K562 (cell line): Measurements from ENCODE around the gene TMEM135. TPM values are rescaled to one million over a fixed set of nuclear protein-coding genes. Genes with fewer than 3 reads are reported as not detected.
A peak's percentile ranks its signal among the peaks of the same experiment; 100 is the strongest.
"Not testable (repeated sequence)": the region's sequence is repeated elsewhere in the genome, so short reads cannot be mapped to it uniquely, and the experiment has no call there.

ENCODE experiments used
- ATAC-seq: fragments of 200-7000 bp; cut with Tn5 transposase; 3 replicates; pipeline ENCODE4 v1.9.1; 2020; ENCODE audit warnings: moderate library complexity
- BruUV-seq: library from RNA; stranded (reverse); fragments of 400-500 nt; replicated peaks from 2 replicates; lab custom pipeline; 2021; lab: Mats Ljungman, UMichigan
- CTCF ChIA-PET: fragments of 300-600 bp; formaldehyde crosslinking; extraction: SDS; loops from one replicate; lab custom pipeline; 2021; ENCODE audit warnings: low intra/inter-chr PET ratio; lab: Yijun Ruan, JAX
- POLR2A ChIA-PET: fragments of 300-600, 350-650 bp; sonication (Branson Sonifier 250); formaldehyde crosslinking; extraction: SDS; loops from one replicate; lab custom pipeline; 2021; ENCODE audit warnings: antibody characterized with exemption, inconsistent platforms; lab: Yijun Ruan, JAX
- DNase-seq, 4 experiments: peaks; one replicate each; pipeline versions ENCODE4 v3.0.0 to v3.0.0-alpha.2; 2011 to 2018; ENCODE audit warnings: low spot score in 3 of 4, mixed read lengths in 3 of 4; ENCODE audit errors: extremely low read depth in 1 of 4
- FAIRE-seq: peaks from 2 replicates; lab custom pipeline; 2011; peaks lifted over from hg19 to GRCh38; lab: Jason Lieb, UNC
- H2AFZ ChIP-seq: 2 replicates; pipeline ENCODE4 v1.6.0; 2011; ENCODE audit warnings: low read depth, low read length, control low read depth, inconsistent platforms
- H3K27ac ChIP-seq: fragments of 200-600 bp; 3 replicates; pipeline ENCODE4 v1.8.0; 2011; ENCODE audit warnings: low read depth, mild to moderate bottlenecking, control low read depth, inconsistent platforms, low read length, moderate library complexity, mixed read lengths; ENCODE audit errors: extremely low read depth
- H3K27me3 ChIP-seq, 2 experiments: fragments of 300-600 bp in 1 of 2; 2 replicates in 1 of 2; 3 replicates in 1 of 2; pipeline versions ENCODE4 v1.6.0 to v1.8.0; 2011; ENCODE audit warnings: inconsistent platforms in 2 of 2, low read length in 2 of 2, mild to moderate bottlenecking in 1 of 2, mixed read lengths in 1 of 2, moderate library complexity in 1 of 2; ENCODE audit not compliant: control insufficient read depth in 2 of 2, insufficient read depth in 2 of 2
- H3K36me3 ChIP-seq: fragments of 300-600 bp; 3 replicates; pipeline ENCODE4 v1.8.0; 2011; ENCODE audit warnings: mild to moderate bottlenecking, low read length, inconsistent platforms; ENCODE audit not compliant: control insufficient read depth, insufficient read depth
- H3K4me1 ChIP-seq, 2 experiments: fragments of 200-600 bp in 1 of 2; replicated peaks in 1 of 2; 2 replicates in 1 of 2; 3 replicates in 1 of 2; pipeline versions ENCODE4 v1.5.1 to v1.8.0; 2011; ENCODE audit warnings: inconsistent platforms in 2 of 2, low read length in 2 of 2, mild to moderate bottlenecking in 1 of 2, mixed read lengths in 1 of 2, moderate library complexity in 1 of 2; ENCODE audit not compliant: control insufficient read depth in 2 of 2, insufficient read depth in 2 of 2
- H3K4me2 ChIP-seq: 2 replicates; pipeline ENCODE4 v1.6.1; 2011; ENCODE audit warnings: low read length, control low read depth, inconsistent platforms, mixed read lengths; ENCODE audit not compliant: insufficient read depth
- H3K4me3 ChIP-seq: fragments of 200-600 bp; sonication (generic), shearing (Covaris generic); 2 replicates; pipeline ENCODE4 v1.5.1; 2016; ENCODE audit warnings: control low read depth, inconsistent platforms
- H3K79me2 ChIP-seq: fragments of 200-600 bp; 3 replicates; pipeline ENCODE4 v1.8.0; 2011; ENCODE audit warnings: low read length, inconsistent platforms; ENCODE audit not compliant: control insufficient read depth, insufficient read depth
- H3K9ac ChIP-seq, 2 experiments: 2 replicates each; pipeline versions ENCODE4 v1.6.0 to v1.6.1; 2011; ENCODE audit warnings: low read depth in 2 of 2, low read length in 2 of 2, control low read depth in 1 of 2, inconsistent platforms in 1 of 2, mild to moderate bottlenecking in 1 of 2, mixed read lengths in 1 of 2; ENCODE audit not compliant: insufficient read depth in 1 of 2
- H3K9me1 ChIP-seq: one replicate; pipeline ENCODE4 v1.6.0; 2011; ENCODE audit warnings: inconsistent platforms, mild to moderate bottlenecking, low read length, moderate library complexity; ENCODE audit not compliant: control insufficient read depth, insufficient read depth
- H3K9me3 ChIP-seq: replicated peaks from 2 replicates; pipeline ENCODE4 v1.5.1; 2011; ENCODE audit warnings: low read depth, low read length, inconsistent platforms; ENCODE audit not compliant: control insufficient read depth, insufficient read depth
- H4K20me1 ChIP-seq: replicated peaks from 2 replicates; pipeline ENCODE4 v1.6.1; 2011; ENCODE audit warnings: low read length, inconsistent platforms, mixed read lengths; ENCODE audit not compliant: control insufficient read depth, insufficient read depth
- CC2D1A ChIP-seq: fragments of 450-650 bp; IDR thresholded peaks from 2 replicates; pipeline ENCODE4 v1.6.1; 2017; ENCODE audit warnings: mild to moderate bottlenecking
- ZBTB33 ChIP-seq: sonication (generic); formaldehyde crosslinking; IDR thresholded peaks from 2 replicates; pipeline ENCODE4 v1.8.1; 2023; ENCODE audit warnings: mild to moderate bottlenecking, missing genetic modification reagents
- WGBS: fragments of 100-300 bp; shearing (Covaris generic); methylation state at CpG from one replicate; pipeline ENCODE4 v1.1.6; 2016; ENCODE audit warnings: low coverage, mixed read lengths; ENCODE audit not compliant: insufficient coverage; ENCODE audit errors: missing lambda C conversion rate; 5-methylcytosine and 5-hydroxymethylcytosine counted together
- in situ Hi-C: fragments of 300-500 bp; cut with MboI; formaldehyde crosslinking; loops from 4 replicates; pipeline ENCODE4 v1.15.0; 2018; ENCODE audit warnings: inconsistent platforms, mixed read lengths
- intact Hi-C: fragments of 100-400 bp; cut with micrococcal nuclease; formaldehyde crosslinking; loops from 2 replicates; pipeline ENCODE4 v1.14.2; 2022
- polyA plus RNA-seq, 8 experiments: library from polyadenylated mRNA; depleted of rRNA in 4 of 8; stranded (reverse) in 5 of 8; unstranded in 3 of 8; fragments of >200 nt; fragmentation: Nextera tagmentation in 2 of 8; fragmentation: Illumina TruSeq in 1 of 8; extraction: Ambion mirVana in 2 of 8; extraction: Trizol in 1 of 8; gene quantifications; 2 replicates each; pipeline versions ENCODE4 v1.2.1 to v1.2.3, GENCODE V29; 2011 to 2014; ENCODE audit warnings: inconsistent platforms in 1 of 8, missing spikeins in 1 of 8
- total RNA-seq, 7 experiments: library from RNA; depleted of rRNA in 6 of 7; stranded (reverse); fragments of >200 nt in 6 of 7; fragmentation: Illumina TruSeq in 2 of 7; extraction: Trizol in 2 of 7; gene quantifications; 2 replicates each; pipeline versions ENCODE4 v1.2.1 to v1.2.3, GENCODE V29; 2011 to 2021; ENCODE audit warnings: low replicate concordance in 1 of 7
- TF ChIP-seq, protein P1 (sequence below): fragments of 450-650 bp; IDR thresholded peaks from 2 replicates; pipeline ENCODE4 v1.6.1; 2016; ENCODE audit warnings: mild to moderate bottlenecking

The TMEM135 gene
- total and polyA plus RNA-seq, 9 of the 15 experiments (the other 6 are each of a cell fraction or from before 2014, with no cell fraction given): 17.3 to 53.6 (median 24.9) TPM

DNA sequence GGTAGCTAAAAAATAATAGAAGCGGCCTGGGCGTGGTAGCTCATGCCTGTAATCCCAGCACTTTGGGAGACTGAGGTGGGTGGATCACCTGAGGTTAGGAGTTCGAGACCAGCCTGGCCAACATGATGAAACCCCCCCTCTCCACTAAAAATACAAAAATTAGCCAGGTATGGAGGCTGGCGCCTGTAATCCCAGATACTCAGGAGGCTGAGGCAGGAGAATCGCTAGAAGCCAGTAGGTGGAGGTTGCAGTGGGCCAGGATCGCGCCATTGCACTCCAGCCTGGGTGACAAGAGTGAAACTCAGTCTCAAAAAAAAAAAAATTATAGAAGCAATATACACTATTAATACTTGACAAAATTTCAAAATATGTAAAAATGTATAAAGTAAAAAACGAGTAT, 150.7 kb downstream of the TMEM135 start:
- H3K9ac ChIP-seq, DNase-seq, CTCF ChIA-PET, intact Hi-C loops, H3K36me3 ChIP-seq, H3K9me1 ChIP-seq, H3K27ac ChIP-seq, H3K4me3 ChIP-seq, H4K20me1 ChIP-seq, H3K9me3 ChIP-seq, BruUV-seq, H2AFZ ChIP-seq, ATAC-seq, H3K4me2 ChIP-seq, H3K79me2 ChIP-seq, FAIRE-seq, H3K27me3 ChIP-seq, in situ Hi-C loops: not testable (repeated sequence)
- peaks cover 7 to 10% of the 10 kb centered on the region in 2 experiments; a peak in 2 of 5 replicates for H3K4me1 ChIP-seq
- WGBS: 87% methylated on average over 8 of the region's 8 CpGs
- POLR2A ChIA-PET: interaction anchor here (0.7 kb wide), 1 partner anchor 201 kb away, joined by 3 read pairs; no protein-coding TSS in a partner anchor
- TF ChIP-seq, protein P1, sequence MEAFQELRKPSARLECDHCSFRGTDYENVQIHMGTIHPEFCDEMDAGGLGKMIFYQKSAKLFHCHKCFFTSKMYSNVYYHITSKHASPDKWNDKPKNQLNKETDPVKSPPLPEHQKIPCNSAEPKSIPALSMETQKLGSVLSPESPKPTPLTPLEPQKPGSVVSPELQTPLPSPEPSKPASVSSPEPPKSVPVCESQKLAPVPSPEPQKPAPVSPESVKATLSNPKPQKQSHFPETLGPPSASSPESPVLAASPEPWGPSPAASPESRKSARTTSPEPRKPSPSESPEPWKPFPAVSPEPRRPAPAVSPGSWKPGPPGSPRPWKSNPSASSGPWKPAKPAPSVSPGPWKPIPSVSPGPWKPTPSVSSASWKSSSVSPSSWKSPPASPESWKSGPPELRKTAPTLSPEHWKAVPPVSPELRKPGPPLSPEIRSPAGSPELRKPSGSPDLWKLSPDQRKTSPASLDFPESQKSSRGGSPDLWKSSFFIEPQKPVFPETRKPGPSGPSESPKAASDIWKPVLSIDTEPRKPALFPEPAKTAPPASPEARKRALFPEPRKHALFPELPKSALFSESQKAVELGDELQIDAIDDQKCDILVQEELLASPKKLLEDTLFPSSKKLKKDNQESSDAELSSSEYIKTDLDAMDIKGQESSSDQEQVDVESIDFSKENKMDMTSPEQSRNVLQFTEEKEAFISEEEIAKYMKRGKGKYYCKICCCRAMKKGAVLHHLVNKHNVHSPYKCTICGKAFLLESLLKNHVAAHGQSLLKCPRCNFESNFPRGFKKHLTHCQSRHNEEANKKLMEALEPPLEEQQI: peak; percentile 59
- TF ChIP-seq ZBTB33 (CRISPR knock-in tag) (peak; percentile 84), CC2D1A (0 out of 2 replicates have a peak, but pooled peaks have one; percentile 52)
